MM.1S (cell line): ENCODE measurements around the gene MIGA1.

Experiments
- DNase-seq: peaks from one replicate; pipeline ENCODE4 v3.0.0-alpha.2; 2015
- H2AFZ ChIP-seq: fragments of 300-600 bp; sonication (generic); 2 replicates; pipeline ENCODE4 v1.6.0; 2016; ENCODE audit warnings: antibody characterized with exemption, low read length
- H3F3A ChIP-seq: fragments of 300-600 bp; sonication (generic); 2 replicates; pipeline ENCODE4 v1.6.1; 2016; ENCODE audit warnings: mild to moderate bottlenecking, antibody characterized with exemption, low read length, moderate library complexity, mixed read lengths; ENCODE audit not compliant: insufficient read depth
- H3K27ac ChIP-seq: fragments of 300-600 bp; sonication (generic); 2 replicates; pipeline ENCODE4 v1.5.1; 2016; ENCODE audit warnings: mild to moderate bottlenecking, low read length
- H3K27me3 ChIP-seq: fragments of 300-600 bp; sonication (generic); replicated peaks from 2 replicates; pipeline ENCODE4 v1.6.0; 2016; ENCODE audit warnings: low read length; ENCODE audit not compliant: insufficient read depth
- H3K36me3 ChIP-seq: fragments of 300-600 bp; sonication (generic); replicated peaks from 2 replicates; pipeline ENCODE4 v1.6.1; 2016; ENCODE audit warnings: mild to moderate bottlenecking, low read length, mixed read lengths; ENCODE audit not compliant: insufficient read depth
- H3K4me1 ChIP-seq: fragments of 300-600 bp; sonication (generic); 2 replicates; pipeline ENCODE4 v1.6.1; 2016; ENCODE audit warnings: low read length, mixed read lengths
- H3K4me2 ChIP-seq: fragments of 300-600 bp; sonication (generic); 2 replicates; pipeline ENCODE4 v1.6.0; 2016; ENCODE audit warnings: low read depth, low read length
- H3K4me3 ChIP-seq: fragments of 300-600 bp; sonication (generic); 2 replicates; pipeline ENCODE4 v1.5.1; 2016; ENCODE audit warnings: low read length, mixed read lengths
- H3K79me2 ChIP-seq: fragments of 300-600 bp; sonication (generic); 2 replicates; pipeline ENCODE4 v1.6.1; 2016; ENCODE audit warnings: mixed run types, low read length, mixed read lengths
- H3K9ac ChIP-seq: fragments of 300-600 bp; sonication (generic); 2 replicates; pipeline ENCODE4 v1.6.1; 2016; ENCODE audit warnings: low read length, mixed read lengths
- H3K9me2 ChIP-seq: fragments of 300-600 bp; sonication (generic); replicated peaks from 2 replicates; pipeline ENCODE4 v1.6.1; 2016; ENCODE audit warnings: mild to moderate bottlenecking, low read length, mixed read lengths; ENCODE audit not compliant: insufficient read depth
- H3K9me3 ChIP-seq: fragments of 300-600 bp; sonication (generic); replicated peaks from 2 replicates; pipeline ENCODE4 v1.6.1; 2016; ENCODE audit warnings: mild to moderate bottlenecking, low read length, mixed read lengths; ENCODE audit not compliant: insufficient read depth
- H4K20me1 ChIP-seq: fragments of 300-600 bp; sonication (generic); 2 replicates; pipeline ENCODE4 v1.6.1; 2016; ENCODE audit warnings: mild to moderate bottlenecking, low read length, moderate library complexity, mixed read lengths; ENCODE audit not compliant: insufficient read depth
- EZH2 ChIP-seq: fragments of 300-600 bp; sonication (generic); optimal IDR thresholded peaks from 2 replicates; pipeline ENCODE3; 2017; ENCODE audit warnings: low read depth, mild to moderate bottlenecking, antibody characterized with exemption, low read length, mixed read lengths
- EZH2phosphoT487 ChIP-seq: fragments of 300-600 bp; sonication (generic); IDR thresholded peaks from 2 replicates; pipeline ENCODE4 v1.6.1; 2018; ENCODE audit warnings: antibody characterized with exemption, low read length
- TF ChIP-seq, protein P1 (sequence below): fragments of 300-600 bp; sonication (generic); IDR thresholded peaks from 2 replicates; pipeline ENCODE4 v1.5.1; 2016; ENCODE audit warnings: antibody characterized with exemption, low read length, mixed read lengths

MIGA1 gene

GRCh38 chr1:77905603-77906002 lies 126.2 kb downstream of the MIGA1 start:
- H4K20me1 ChIP-seq, result no peaks in the 10 kb centered on the region
- no peaks in the 10 kb centered on the region for H3K27me3 ChIP-seq
- H3F3A ChIP-seq, result no peaks in the 10 kb centered on the region
- no peak for DNase-seq
- no peak overlapping the region for H3K4me2 ChIP-seq
- no peak overlapping the region for H3K9ac ChIP-seq
- TF ChIP-seq, protein P1, sequence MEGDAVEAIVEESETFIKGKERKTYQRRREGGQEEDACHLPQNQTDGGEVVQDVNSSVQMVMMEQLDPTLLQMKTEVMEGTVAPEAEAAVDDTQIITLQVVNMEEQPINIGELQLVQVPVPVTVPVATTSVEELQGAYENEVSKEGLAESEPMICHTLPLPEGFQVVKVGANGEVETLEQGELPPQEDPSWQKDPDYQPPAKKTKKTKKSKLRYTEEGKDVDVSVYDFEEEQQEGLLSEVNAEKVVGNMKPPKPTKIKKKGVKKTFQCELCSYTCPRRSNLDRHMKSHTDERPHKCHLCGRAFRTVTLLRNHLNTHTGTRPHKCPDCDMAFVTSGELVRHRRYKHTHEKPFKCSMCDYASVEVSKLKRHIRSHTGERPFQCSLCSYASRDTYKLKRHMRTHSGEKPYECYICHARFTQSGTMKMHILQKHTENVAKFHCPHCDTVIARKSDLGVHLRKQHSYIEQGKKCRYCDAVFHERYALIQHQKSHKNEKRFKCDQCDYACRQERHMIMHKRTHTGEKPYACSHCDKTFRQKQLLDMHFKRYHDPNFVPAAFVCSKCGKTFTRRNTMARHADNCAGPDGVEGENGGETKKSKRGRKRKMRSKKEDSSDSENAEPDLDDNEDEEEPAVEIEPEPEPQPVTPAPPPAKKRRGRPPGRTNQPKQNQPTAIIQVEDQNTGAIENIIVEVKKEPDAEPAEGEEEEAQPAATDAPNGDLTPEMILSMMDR, result no peak
- no peak for TF ChIP-seq EZH2
- TF ChIP-seq EZH2phosphoT487, result no peak
- no peak overlapping the region for H3K4me3 ChIP-seq
- H3K4me1 ChIP-seq, result no peaks in the 10 kb centered on the region
- H3K9me3 ChIP-seq, result no peaks in the 10 kb centered on the region
- no peak overlapping the region for H3K27ac ChIP-seq
- H3K79me2 ChIP-seq, result no peaks in the 10 kb centered on the region
- H3K9me2 ChIP-seq, result no peaks in the 10 kb centered on the region
- no peak overlapping the region for H2AFZ ChIP-seq
- H3K36me3 ChIP-seq, result no peaks in the 10 kb centered on the region

- Histone ChIP-seq H3K4me2 (no peak overlapping the region), H2AFZ (no peak overlapping the region), H3K9me2 (no peaks in the 10 kb centered on the region), H3K27me3 (no peaks in the 10 kb centered on the region), H3K9ac (no peak overlapping the region), H3K4me3 (no peak overlapping the region), H3F3A (no peaks in the 10 kb centered on the region), H4K20me1 (no peaks in the 10 kb centered on the region), H3K9me3 (no peaks in the 10 kb centered on the region), H3K27ac (no peak overlapping the region), H3K79me2 (no peaks in the 10 kb centered on the region), H3K36me3 (no peaks in the 10 kb centered on the region), H3K4me1 (no peaks in the 10 kb centered on the region)
- no peak for DNase-seq
- TF ChIP-seq EZH2, result no peak
- no peak for TF ChIP-seq EZH2phosphoT487
- TF ChIP-seq, protein P1, result no peak
Measured at GRCh38 chr1:77906019-77906545, 126.6 kb downstream of the MIGA1 start.

DNA sequence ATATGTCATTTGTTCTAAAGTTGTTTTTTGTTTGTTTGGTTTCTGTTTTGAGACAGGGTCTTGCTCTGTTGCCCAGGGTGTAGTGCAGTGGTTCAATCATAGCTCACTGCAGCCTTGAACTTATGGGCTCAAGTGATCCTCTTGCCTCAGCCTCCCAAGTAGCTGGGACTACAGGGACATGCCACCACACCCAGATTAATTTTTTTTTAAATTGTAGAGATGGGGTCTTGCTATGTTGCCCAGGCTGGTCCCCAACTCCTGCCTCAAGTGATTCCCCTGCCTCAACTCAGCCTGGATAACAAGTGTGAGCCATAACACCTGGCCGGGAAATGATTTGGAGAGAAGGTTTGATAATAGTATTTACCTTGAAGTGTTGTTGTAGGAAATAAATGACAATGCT lies 127.2 kb downstream of the MIGA1 start:
- no peaks in the 10 kb centered on the region for H3K79me2 ChIP-seq
- no peak for TF ChIP-seq EZH2phosphoT487
- TF ChIP-seq EZH2, result no peak
- TF ChIP-seq, protein P1, result no peak

More for the DNA sequence above, 127.2 kb downstream of the MIGA1 start:
- Histone ChIP-seq H3K9me3 (no peaks in the 10 kb centered on the region), H3K4me2 (no peak overlapping the region), H3K9ac (no peak overlapping the region), H3F3A (no peaks in the 10 kb centered on the region), H3K4me1 (no peaks in the 10 kb centered on the region), H4K20me1 (no peaks in the 10 kb centered on the region), H2AFZ (no peak overlapping the region), H3K9me2 (no peaks in the 10 kb centered on the region), H3K4me3 (no peak overlapping the region), H3K27me3 (no peaks in the 10 kb centered on the region), H3K36me3 (no peaks in the 10 kb centered on the region), H3K27ac (no peak overlapping the region)
- DNase-seq, result no peak
